ENCODE measurements around the gene CA10.

Gene CA10

GRCh38 chr17:51926448-51926847, 232.1 kb downstream of the CA10 start:
- no peak for ATAC-seq
- TF ChIP-seq ZFP3 (CRISPR knock-in tag; IDR thresholded peaks at IDR 0.05) = no peak
- TF ChIP-seq ZNF70 (CRISPR knock-in tag; IDR thresholded peaks at IDR 0.05) = no peak
- no peak for TF ChIP-seq PATZ1 (CRISPR knock-in tag; IDR thresholded peaks at IDR 0.05; ENCODE audit: borderline replicate concordance)
- TF ChIP-seq ZNF565 (CRISPR knock-in tag; conservative IDR thresholded peaks at IDR 0.05; ENCODE audit: low read depth) = no peak
- TF ChIP-seq SNAI2 (CRISPR knock-in tag; IDR thresholded peaks at IDR 0.05) = no peak
- no peak for TF ChIP-seq ESRRG (CRISPR knock-in tag; IDR thresholded peaks at IDR 0.05)
- TF ChIP-seq OSR1 (CRISPR knock-in tag; IDR thresholded peaks at IDR 0.05) = no peak
- TF ChIP-seq ZC3H10 (CRISPR knock-in tag; IDR thresholded peaks at IDR 0.05) = no peak
- TF ChIP-seq RARB (CRISPR knock-in tag; IDR thresholded peaks at IDR 0.05) = no peak
- no peak for TF ChIP-seq CSRNP3 (CRISPR knock-in tag; IDR thresholded peaks at IDR 0.05)
- TF ChIP-seq PPARA (CRISPR knock-in tag; IDR thresholded peaks at IDR 0.05; ENCODE audit: borderline replicate concordance) = no peak
- TF ChIP-seq TSHZ2 (CRISPR knock-in tag; IDR thresholded peaks at IDR 0.05) = no peak
- TF ChIP-seq BACH2 (CRISPR knock-in tag; IDR thresholded peaks at IDR 0.05; ENCODE audit: borderline replicate concordance) = no peak
- TF ChIP-seq ARNTL (CRISPR knock-in tag; IDR thresholded peaks at IDR 0.05; ENCODE audit: borderline replicate concordance, low read depth) = no peak
- no peak for TF ChIP-seq TCF4 (CRISPR knock-in tag; IDR thresholded peaks at IDR 0.05; ENCODE audit: borderline replicate concordance)
- no peak for TF ChIP-seq ISL1 (CRISPR knock-in tag; IDR thresholded peaks at IDR 0.05)
- no peak for TF ChIP-seq CSDC2 (CRISPR knock-in tag; IDR thresholded peaks at IDR 0.05)
- TF ChIP-seq TOX (CRISPR knock-in tag; IDR thresholded peaks at IDR 0.05; ENCODE audit: borderline replicate concordance) = no peak
- TF ChIP-seq ZNF8 (CRISPR knock-in tag; IDR thresholded peaks at IDR 0.05) = no peak

- TF ChIP-seq TSHZ2 (CRISPR knock-in tag; IDR thresholded peaks at IDR 0.05) (no peak), CSRNP3 (CRISPR knock-in tag; IDR thresholded peaks at IDR 0.05) (no peak), ZNF8 (CRISPR knock-in tag; IDR thresholded peaks at IDR 0.05) (no peak), PPARA (CRISPR knock-in tag; IDR thresholded peaks at IDR 0.05; ENCODE audit: borderline replicate concordance) (no peak), PATZ1 (CRISPR knock-in tag; IDR thresholded peaks at IDR 0.05; ENCODE audit: borderline replicate concordance) (no peak)
- ATAC-seq = no peak
These were observed 237.0 kb downstream of the CA10 start for GRCh38 chr17:51921500-51921899.
